Retina (tissue), 1 donor: ENCODE measurements around the gene RTL10.

Source experiments
- DNase-seq: peaks from one replicate; pipeline ENCODE4 v3.0.0-alpha.2; 2016

The RTL10 gene

DNA sequence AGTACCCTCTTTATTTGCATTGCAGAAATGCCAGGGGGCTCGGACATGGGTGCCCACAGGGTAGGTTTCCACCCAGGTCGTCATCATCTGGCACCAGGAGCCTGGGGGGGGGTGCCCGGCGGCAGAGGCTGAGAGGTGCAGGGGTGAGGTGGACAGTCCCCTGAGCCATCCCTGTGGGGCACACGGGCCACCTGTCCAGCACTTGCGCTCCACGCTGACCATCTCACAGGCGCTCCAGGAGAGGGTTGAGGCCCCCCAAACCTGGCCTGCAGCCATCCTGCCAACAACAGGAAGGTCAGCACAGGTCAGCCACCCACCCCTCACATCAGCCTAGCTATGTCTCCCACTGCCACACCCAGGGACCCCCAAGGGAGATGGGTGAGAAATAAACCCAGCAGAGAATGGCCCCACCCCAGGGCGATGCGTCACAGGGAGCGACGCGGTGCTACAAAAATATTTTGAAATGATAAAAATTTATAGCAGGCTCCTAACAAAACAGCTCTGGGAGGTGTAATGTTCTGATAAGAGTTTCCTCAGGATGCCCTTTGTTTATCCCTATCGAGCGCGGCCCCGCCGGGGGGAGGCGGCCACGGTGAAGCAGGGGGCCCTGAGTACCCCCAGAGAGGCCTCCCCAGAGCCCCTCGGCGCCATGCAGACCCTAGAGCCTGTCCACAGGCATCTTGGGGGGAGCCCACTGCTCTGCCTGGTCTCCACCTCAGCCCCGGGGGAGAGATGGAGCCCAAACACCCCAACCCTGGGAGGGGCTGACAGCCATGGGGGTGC, 21.0 kb upstream of the RTL10 start:
- DNase-seq: no peak

GRCh38 chr22:19875061-19875530, 20.4 kb upstream of the RTL10 start:
- DNase-seq: no peak

- DNase-seq: peak; percentile 83
Observed at GRCh38 chr22:19874307-19875060, 19.8 kb upstream of the RTL10 start.

- no peak for DNase-seq
Observed at GRCh38 chr22:19873960-19874306, 19.3 kb upstream of the RTL10 start.

DNA sequence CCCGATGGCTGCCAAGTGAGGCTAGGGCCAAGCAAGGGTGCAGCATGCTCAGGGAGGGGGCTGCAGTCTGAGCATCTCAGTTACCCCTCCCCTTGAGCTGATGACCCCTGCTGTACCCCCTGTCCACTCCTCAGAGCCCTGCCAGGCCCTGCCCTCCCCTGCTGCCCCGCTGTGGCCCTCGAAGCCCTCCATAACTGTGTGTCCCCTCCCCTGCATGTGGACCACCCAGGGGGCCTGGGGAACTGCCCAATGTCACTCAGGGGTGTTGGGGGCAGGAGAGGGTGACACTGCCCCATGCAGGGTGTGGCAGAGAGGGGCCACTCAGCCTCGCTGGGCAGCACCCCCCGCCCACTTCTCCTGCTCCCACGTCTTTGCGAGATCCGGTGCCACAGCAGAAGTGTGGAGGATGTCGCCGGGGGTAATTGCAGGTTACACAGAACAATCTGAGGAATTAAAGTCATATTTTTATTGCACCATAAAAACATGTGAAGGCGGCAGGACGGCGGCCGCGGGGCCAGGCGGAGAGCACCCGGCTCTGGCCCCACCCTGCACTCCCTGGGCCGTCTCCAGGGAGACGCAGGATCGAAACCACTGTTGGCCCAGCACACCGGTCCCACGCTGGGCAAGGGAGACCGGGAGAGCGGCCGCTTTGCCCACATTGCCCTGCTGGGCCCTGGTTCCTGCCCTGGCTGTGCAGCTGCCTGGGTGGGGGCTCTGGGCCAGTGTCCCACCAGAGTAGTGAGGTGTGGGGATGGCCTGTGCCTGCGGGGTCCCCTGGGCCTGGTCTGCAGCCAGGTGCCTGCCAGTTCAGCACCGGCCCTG, 18.7 kb upstream of the RTL10 start:
- DNase-seq: no peak

DNA sequence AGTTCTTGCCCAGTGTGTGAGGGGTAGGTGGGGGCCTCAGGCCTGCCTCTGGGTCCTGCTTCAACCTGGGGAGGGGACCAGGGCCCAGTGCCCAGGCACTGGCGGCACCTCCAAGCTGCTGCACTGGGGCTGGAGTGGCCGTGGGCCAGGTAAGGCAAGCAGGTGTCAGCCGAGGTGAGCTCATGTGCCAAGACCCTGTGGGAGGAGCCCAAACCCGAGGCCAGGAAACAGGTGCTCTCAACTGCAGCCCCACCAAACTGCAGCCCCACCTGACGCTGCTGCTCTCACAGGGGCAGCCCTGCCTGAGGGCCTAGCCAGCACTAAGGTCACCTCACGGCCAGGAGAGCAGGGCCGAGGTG, 18.1 kb upstream of the RTL10 start:
- DNase-seq: no peak

DNA sequence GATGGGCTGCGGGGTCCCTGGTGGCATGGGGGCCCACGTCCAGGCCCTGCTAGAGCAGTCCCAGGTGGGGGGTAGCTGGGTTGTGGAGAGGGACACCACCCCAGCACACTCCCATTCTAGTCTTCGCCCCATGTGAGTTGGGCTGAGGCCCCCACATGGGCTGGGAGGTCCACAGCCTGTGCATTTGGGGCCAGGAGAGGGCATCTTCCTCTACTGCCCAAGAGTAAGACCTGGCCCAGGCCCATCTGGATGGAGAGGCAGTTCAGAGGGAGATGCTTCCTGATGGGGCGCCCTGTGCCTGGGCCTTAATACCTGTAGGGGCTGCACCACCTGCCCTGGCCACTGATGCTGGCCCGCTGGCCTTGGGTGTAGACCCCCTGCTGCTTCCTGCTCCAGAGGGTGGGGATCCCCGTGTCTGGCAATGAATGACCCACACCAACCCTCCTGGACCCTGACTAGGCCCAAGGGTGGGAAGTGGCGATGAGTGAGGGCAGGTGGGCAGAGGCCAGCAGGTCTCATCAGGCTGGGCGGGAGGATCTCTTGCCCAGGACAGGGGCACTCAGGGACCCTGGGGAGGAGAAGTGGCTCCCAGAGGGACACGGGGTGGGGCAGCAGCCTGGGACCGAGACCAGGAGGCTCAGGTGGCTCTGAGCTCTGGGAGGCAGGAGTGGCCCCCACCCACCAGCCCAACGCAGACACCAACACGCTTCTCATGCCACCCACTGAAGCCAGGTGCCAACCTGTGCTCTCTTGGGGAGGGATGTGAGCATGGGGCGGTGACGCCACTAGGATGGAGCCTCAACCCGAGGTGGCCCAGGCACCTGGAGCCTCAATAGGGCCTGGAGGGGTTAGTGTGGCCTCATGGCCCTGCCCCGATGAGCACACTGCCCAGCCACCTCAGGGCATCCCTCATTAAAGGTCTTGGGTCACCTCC, 17.4 kb upstream of the RTL10 start:
- no peak for DNase-seq

GRCh38 chr22:19871023-19871844, 16.6 kb upstream of the RTL10 start:
- DNase-seq: no peak

DNA sequence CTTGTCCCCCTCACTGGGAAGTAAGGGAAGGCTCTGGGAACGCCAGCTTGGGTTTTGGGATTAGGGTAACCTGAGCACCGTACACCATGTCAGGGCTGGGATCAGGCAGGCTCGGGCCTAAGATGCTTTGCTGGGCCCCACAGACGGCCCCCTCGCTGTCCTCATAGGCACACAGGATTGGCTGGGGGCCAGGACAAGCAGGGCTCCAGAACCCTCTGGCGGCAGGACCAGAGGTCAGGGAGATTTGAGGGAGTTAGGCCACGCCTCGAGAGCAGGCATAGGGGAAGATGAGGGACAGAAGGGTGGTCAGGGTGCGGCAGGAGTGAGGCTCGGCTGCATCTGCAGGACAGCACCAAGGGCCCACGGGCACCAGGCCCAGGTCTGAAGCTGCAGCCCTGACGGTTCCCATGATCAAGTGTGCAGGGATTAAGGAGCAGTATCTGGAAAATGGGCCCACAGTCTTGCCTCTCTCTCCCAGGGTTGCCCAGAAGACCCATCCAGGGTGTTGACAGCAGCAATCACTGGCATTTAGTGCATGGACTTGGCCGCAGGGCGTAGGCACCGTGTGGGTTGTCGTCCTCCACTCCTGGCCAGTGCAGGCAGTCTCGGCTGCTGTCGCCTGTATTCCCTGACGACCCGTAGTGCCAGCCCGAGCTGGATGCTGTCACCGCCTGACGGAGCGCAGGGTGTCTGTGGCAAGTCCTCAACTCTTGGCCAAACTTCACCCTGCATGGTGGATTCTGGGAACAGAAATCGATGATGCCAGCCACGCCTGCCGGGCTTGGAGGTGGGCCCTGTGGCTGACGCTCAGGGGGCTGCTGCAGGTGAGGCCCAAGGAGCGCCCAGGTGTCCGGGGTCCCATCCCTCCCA, 15.7 kb upstream of the RTL10 start:
- peak; percentile 4 for DNase-seq

GRCh38 chr22:19869497-19870152, 15.0 kb upstream of the RTL10 start:
- DNase-seq: no peak

- DNase-seq: peak; percentile 45
Observed at GRCh38 chr22:19868773-19869471, 14.2 kb upstream of the RTL10 start.

GRCh38 chr22:19868333-19868732, 13.7 kb upstream of the RTL10 start:
- DNase-seq: no peak

DNA sequence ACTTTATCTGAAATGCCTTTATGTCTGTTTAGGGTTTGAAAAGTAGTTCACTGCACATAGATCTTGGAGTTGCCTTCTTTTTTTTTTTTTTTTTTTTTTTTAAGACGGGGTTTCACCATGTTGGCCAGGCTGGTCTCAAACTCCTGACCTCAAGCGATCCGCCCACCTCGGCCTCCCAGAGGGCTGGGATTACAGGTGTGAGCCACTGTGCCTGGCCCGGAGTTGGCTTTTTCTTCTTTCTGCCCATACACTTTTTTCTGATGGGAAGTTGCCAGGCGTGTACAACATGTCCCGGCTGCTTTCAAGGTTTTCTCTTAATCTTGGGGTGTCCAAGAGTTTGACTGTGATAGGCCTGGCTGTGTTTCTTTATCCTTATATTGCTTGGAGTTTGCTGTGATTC, 12.9 kb upstream of the RTL10 start:
- no peak for DNase-seq

DNA sequence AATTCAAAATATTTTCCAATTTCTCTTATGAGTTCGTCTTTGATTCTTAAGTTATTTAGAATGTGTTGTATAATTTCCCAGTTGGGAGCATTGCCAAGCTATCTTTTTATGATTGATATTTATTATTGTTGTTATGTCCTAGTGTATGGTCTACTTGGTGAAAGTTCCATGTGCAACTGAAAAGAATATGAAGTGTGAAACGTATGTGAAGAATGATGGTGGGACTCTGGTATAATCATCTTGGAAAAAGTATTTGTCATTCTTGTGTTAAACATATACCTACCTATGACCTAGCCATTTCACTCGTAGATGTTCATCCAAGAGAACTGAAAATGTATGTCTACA, 12.0 kb upstream of the RTL10 start:
- DNase-seq: no peak

DNA sequence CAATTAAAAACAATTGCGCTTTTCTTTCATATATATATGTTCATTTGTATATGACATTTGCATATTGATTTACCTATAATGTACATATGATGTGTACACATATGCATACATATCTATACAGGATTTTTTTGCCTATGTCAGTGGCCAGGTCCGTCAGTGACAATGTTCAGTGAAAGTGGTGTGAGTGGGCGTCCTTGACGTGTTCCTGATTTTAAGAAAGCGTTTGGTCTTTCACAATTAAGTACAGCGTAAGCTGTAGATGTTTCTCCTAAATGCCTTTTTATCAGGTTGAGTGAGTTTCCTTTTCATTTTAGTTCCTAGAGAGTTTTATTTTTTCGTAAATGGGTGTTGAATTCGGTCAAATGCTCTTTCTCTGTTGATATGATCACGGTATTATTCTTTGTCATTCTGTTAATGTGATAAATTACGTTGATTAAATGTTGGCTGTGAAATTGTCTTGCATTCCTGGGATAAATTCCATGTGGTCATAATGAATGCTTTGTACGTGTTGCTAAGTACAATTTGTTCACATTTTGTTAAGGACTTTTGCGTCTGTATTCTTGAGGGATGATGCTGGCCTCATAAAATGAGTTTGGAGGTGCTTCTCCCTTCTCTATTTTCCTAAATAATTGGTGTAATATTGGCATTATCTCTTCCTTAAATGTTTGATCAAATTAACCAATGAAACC, 10.6 kb upstream of the RTL10 start:
- DNase-seq: no peak

GRCh38 chr22:19864538-19865106, 9.9 kb upstream of the RTL10 start:
- no peak for DNase-seq

GRCh38 chr22:19863571-19863970, 8.9 kb upstream of the RTL10 start:
- DNase-seq: no peak

DNA sequence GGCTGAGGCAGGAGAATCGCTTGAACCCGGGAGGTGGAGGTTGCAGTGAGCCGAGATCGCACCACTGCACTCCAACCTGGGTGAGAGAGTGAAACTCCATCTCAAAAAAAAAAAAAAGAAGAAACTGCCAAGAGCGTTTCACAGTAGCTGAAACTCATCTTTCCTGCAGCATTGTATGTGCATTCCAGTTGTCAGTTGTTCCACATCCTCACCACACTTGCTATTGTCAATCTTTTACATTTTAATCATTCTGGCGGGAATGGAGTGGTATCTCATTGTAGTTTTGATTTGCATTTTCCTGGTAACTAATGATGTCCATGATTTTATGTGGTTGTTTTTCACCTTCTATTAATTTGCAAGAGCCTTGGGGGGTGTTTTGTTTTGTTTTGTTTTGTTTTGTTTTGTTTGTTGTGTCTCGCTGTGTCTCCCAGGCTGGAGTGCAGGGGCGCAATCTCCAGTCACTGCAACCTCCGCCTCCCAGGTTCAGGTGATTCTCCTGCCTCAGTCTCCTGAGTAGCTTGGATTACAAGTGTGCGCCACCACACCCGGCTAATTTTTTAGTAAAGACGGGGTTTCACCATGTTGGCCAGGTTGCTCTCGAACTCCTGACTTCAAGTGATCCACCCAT, 8.1 kb upstream of the RTL10 start:
- no peak for DNase-seq
